ENCODE measurements around the gene CELF4.

CELF4 gene

DNA sequence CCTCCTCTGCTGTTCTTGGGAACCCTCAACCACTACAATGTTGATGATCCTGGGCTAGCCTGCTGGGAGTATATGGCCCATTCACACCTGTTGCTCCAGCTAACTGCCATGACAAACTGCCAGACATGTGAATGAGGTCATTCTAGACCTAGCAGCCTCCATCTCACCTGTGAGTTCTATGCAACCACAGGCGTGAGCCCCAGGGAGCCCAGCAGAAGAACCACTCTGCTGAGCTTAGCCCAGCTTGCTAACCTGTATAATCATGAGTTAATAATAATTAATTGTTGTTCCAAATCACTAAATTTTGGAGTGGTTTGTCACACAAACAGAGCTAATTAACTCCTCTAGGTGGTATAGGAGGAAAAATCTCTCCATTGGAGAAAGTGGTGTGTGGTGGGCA is 24.7 kb upstream of the CELF4 start:
- Histone ChIP-seq H3K4me1 (no peaks in the 10 kb centered on the region), H2AFZ (no peak overlapping the region), H3K4me3 (ENCODE audit: low read depth, low read length) (no peak overlapping the region), H3K27ac (no peak overlapping the region), H3K9me3 (ENCODE audit: control insufficient read depth, low read length) (no peaks in the 10 kb centered on the region), H3K27me3 (ENCODE audit: control insufficient read depth, insufficient read depth, low read length) (no peaks in the 10 kb centered on the region), H3K4me2 (ENCODE audit: low read length) (no peak overlapping the region), H3K79me2 (no peaks in the 10 kb centered on the region), H3K36me3 (ENCODE audit: control insufficient read depth, insufficient read depth, low read length) (no peaks in the 10 kb centered on the region), H3K9ac (no peak overlapping the region)
- TF ChIP-seq, protein P1, sequence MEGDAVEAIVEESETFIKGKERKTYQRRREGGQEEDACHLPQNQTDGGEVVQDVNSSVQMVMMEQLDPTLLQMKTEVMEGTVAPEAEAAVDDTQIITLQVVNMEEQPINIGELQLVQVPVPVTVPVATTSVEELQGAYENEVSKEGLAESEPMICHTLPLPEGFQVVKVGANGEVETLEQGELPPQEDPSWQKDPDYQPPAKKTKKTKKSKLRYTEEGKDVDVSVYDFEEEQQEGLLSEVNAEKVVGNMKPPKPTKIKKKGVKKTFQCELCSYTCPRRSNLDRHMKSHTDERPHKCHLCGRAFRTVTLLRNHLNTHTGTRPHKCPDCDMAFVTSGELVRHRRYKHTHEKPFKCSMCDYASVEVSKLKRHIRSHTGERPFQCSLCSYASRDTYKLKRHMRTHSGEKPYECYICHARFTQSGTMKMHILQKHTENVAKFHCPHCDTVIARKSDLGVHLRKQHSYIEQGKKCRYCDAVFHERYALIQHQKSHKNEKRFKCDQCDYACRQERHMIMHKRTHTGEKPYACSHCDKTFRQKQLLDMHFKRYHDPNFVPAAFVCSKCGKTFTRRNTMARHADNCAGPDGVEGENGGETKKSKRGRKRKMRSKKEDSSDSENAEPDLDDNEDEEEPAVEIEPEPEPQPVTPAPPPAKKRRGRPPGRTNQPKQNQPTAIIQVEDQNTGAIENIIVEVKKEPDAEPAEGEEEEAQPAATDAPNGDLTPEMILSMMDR (IDR thresholded peaks at IDR 0.05): no peak

DNA sequence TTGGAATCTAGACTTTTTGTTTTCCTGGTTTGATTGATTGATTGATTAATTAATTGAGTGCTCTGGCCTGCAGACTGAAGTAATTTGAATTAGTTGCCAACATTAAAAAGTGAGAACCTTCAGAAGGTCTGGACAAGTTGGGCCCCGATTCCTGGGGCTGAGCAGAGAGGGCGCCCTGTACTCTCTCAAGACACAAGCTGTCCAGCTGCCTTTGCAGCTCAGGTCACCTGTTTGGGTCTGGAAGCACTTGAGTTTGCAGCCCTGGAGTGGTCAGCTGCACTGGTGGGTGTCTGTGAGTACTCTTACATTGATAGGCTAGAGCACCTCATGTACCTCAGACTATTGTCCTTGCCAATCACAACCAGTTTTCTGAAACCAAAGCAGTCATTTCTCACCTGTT is 22.7 kb upstream of the CELF4 start:
- Histone ChIP-seq H3K4me1 (no peaks in the 10 kb centered on the region), H3K27ac (no peak overlapping the region), H2AFZ (no peak overlapping the region), H3K9me3 (ENCODE audit: control insufficient read depth, low read length) (no peaks in the 10 kb centered on the region), H3K36me3 (ENCODE audit: control insufficient read depth, insufficient read depth, low read length) (no peaks in the 10 kb centered on the region), H3K79me2 (no peaks in the 10 kb centered on the region), H3K4me3 (ENCODE audit: low read depth, low read length) (no peak overlapping the region), H3K27me3 (ENCODE audit: control insufficient read depth, insufficient read depth, low read length) (no peaks in the 10 kb centered on the region), H3K9ac (no peak overlapping the region), H3K4me2 (ENCODE audit: low read length) (no peak overlapping the region)
- TF ChIP-seq, protein P1 (IDR thresholded peaks at IDR 0.05): no peak

DNA sequence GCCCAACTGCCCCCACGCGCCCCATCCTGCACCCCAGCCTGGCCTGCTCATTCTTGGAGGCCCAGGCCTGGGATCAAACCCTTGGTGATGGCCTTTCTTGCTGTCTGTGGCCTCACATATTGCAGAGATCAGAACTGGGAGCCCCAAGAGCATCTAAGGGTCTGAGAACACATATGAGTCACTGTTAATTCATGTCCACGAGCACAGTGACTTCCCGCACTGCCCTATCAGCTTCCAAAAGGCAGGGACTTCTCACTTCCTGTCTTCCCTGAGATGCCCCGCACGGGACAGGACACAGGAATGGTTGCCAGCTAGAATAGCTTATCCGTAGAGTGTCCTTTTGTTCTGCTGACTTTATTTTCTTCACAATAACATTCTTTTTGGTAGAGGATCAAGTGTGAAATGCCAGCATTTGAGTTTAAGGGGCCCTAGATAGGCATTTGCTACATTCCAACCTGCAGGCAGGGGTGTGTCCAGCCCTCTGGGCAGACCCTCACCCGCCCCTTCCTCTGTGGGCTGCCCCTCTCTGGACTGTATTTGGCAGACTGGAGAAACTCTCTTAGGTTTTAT is 21.1 kb upstream of the CELF4 start:
- no peak overlapping the region for H3K9ac ChIP-seq
- H3K4me1 ChIP-seq: no peaks in the 10 kb centered on the region
- H3K27ac ChIP-seq: no peak overlapping the region
- H3K4me2 ChIP-seq (ENCODE audit: low read length): no peak overlapping the region
- H3K9me3 ChIP-seq (ENCODE audit: control insufficient read depth, low read length): no peaks in the 10 kb centered on the region
- no peak overlapping the region for H2AFZ ChIP-seq
- H3K36me3 ChIP-seq (ENCODE audit: control insufficient read depth, insufficient read depth, low read length): no peaks in the 10 kb centered on the region
- H3K79me2 ChIP-seq: no peaks in the 10 kb centered on the region
- no peak overlapping the region for H3K4me3 ChIP-seq (ENCODE audit: low read depth, low read length)
- no peaks in the 10 kb centered on the region for H3K27me3 ChIP-seq (ENCODE audit: control insufficient read depth, insufficient read depth, low read length)
- TF ChIP-seq, protein P1 (IDR thresholded peaks at IDR 0.05): no peak

DNA sequence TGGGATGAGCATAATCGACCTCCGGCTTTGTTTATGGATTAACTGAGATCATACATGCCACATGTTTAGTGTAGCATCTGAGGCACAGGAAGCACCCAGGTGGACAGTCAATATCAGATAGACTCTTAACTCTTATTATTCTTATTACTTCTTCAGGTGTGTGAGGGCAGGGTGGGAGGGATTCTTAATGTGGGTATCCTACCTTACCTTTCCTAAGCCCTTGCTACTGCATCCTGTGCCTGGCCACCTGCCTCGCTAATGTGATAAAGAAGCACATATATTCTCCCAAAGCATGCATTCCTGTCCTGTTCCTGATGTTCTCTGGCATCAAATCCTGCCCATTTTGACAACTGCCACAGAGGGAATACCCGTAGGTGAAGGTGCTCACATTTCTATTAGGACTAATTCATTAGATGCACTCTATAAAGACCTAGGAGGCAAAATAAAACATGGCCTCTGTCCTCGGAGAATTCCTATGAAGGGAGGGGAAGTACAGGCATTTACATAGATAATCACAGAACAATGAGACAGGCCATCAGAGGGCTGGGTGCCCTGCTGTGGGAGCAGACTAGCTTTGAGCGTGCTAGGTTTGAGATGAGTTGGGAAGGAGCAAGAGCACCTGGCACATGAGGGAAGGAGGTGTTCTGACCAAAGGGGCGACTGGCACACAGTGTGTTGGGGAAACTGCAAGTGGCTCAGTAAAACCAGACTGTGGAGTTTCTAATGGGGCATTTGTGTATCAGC is 19.5 kb upstream of the CELF4 start:
- H2AFZ ChIP-seq: no peak overlapping the region
- no peak overlapping the region for H3K4me2 ChIP-seq (ENCODE audit: low read length)
- TF ChIP-seq, protein P1 (IDR thresholded peaks at IDR 0.05): no peak
- no peak overlapping the region for H3K4me3 ChIP-seq (ENCODE audit: low read depth, low read length)
- H3K27ac ChIP-seq: no peak overlapping the region
- H3K79me2 ChIP-seq: no peaks in the 10 kb centered on the region
- H3K27me3 ChIP-seq (ENCODE audit: control insufficient read depth, insufficient read depth, low read length): no peaks in the 10 kb centered on the region
- no peaks in the 10 kb centered on the region for H3K36me3 ChIP-seq (ENCODE audit: control insufficient read depth, insufficient read depth, low read length)
- H3K9ac ChIP-seq: no peak overlapping the region
- no peaks in the 10 kb centered on the region for H3K9me3 ChIP-seq (ENCODE audit: control insufficient read depth, low read length)
- no peaks in the 10 kb centered on the region for H3K4me1 ChIP-seq

DNA sequence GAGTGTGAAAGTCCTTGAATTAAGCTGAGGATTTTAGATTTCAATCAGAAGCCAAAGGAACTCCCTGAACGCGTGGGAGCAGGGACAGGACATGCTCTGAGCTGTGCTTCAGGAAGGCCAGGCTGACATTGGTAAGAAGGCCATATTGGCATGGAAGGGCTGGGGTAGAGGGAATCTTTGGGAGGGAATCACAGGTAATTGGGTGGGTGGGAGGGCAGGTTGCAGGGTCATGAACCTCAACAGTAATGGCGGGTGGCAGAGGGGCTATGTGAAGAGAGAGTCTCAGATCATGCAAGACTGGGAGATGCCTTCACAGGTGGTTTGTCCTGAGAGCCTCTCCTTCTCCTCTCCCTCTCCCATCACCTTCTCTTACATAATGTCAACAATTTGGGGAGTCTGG is 18.6 kb upstream of the CELF4 start:
- H3K27me3 ChIP-seq (ENCODE audit: control insufficient read depth, insufficient read depth, low read length): no peaks in the 10 kb centered on the region
- no peaks in the 10 kb centered on the region for H3K79me2 ChIP-seq
- no peak overlapping the region for H3K9ac ChIP-seq

More for the DNA sequence above, 18.6 kb upstream of the CELF4 start:
- no peak overlapping the region for H2AFZ ChIP-seq
- H3K4me2 ChIP-seq (ENCODE audit: low read length): no peak overlapping the region
- H3K36me3 ChIP-seq (ENCODE audit: control insufficient read depth, insufficient read depth, low read length): no peaks in the 10 kb centered on the region
- no peaks in the 10 kb centered on the region for H3K4me1 ChIP-seq
- H3K4me3 ChIP-seq (ENCODE audit: low read depth, low read length): no peak overlapping the region
- no peaks in the 10 kb centered on the region for H3K9me3 ChIP-seq (ENCODE audit: control insufficient read depth, low read length)
- TF ChIP-seq, protein P1 (IDR thresholded peaks at IDR 0.05): no peak
- no peak overlapping the region for H3K27ac ChIP-seq
